ENCODE measurements around the gene TMEM86A. TPM values are rescaled to one million over a fixed set of nuclear protein-coding genes. Genes with fewer than 3 reads are reported as not detected.

TMEM86A gene
- total and polyA plus RNA-seq, 8 donors = 0.76 to 7.5 (median 2.2) TPM; not detected in 1

GRCh38 chr11:18706330-18707243 lies 8.0 kb downstream of the TMEM86A start:
- intact Hi-C loops (cut with DNase I; ENCODE audit: low total_unique reads) = no loop called here
- peaks cover 0 to 16% (median 11%) of the 10 kb centered on the region in 4 donors for H3K36me3 ChIP-seq
- 8 to 11% (median 10%) methylated on average over 33 to 34 of the region's 34 CpGs for WGBS, 5 donors
- TF ChIP-seq, protein P1, sequence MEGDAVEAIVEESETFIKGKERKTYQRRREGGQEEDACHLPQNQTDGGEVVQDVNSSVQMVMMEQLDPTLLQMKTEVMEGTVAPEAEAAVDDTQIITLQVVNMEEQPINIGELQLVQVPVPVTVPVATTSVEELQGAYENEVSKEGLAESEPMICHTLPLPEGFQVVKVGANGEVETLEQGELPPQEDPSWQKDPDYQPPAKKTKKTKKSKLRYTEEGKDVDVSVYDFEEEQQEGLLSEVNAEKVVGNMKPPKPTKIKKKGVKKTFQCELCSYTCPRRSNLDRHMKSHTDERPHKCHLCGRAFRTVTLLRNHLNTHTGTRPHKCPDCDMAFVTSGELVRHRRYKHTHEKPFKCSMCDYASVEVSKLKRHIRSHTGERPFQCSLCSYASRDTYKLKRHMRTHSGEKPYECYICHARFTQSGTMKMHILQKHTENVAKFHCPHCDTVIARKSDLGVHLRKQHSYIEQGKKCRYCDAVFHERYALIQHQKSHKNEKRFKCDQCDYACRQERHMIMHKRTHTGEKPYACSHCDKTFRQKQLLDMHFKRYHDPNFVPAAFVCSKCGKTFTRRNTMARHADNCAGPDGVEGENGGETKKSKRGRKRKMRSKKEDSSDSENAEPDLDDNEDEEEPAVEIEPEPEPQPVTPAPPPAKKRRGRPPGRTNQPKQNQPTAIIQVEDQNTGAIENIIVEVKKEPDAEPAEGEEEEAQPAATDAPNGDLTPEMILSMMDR (IDR thresholded peaks at IDR 0.05) = no peak
- TF ChIP-seq POLR2A (IDR thresholded peaks at IDR 0.05) (no peak), POLR2AphosphoS5 (IDR thresholded peaks at IDR 0.05) (peak in 2 of 3 donors; percentile 25 to 62), EP300 (IDR thresholded peaks at IDR 0.05) (no peak)
- peak overlapping the region; percentile 59 to 87 (median 81) for H3K27ac ChIP-seq
- H3K4me1 ChIP-seq = peaks cover 14 to 27% (median 24%) of the 10 kb centered on the region in 4 donors
- peak overlapping the region; percentile 54 to 60 (median 58) for H3K4me3 ChIP-seq
- H3K9me3 ChIP-seq = no peaks in the 10 kb centered on the region
- DNase-seq = peak; percentile 61 to 95
- peaks cover 0 to 12% (median 0%) of the 10 kb centered on the region in 3 donors for H3K27me3 ChIP-seq

GRCh38 chr11:18707811-18708340 lies 9.3 kb downstream of the TMEM86A start:
- 88 to 95% (median 93%) methylated on average over 12 of the region's 12 CpGs for WGBS, 5 donors
- H3K27ac ChIP-seq = no peak overlapping the region
- no peak overlapping the region for H3K4me3 ChIP-seq
- peaks cover 0 to 3% (median under 1%) of the 10 kb centered on the region in 4 donors for H3K36me3 ChIP-seq
- TF ChIP-seq POLR2A (IDR thresholded peaks at IDR 0.05) = no peak
- TF ChIP-seq POLR2AphosphoS5 (IDR thresholded peaks at IDR 0.05) = no peak
- no peak for TF ChIP-seq EP300 (IDR thresholded peaks at IDR 0.05)
- TF ChIP-seq, protein P1 (IDR thresholded peaks at IDR 0.05) = no peak
- H3K27me3 ChIP-seq = peaks cover 0 to 12% (median 0%) of the 10 kb centered on the region in 3 donors
- H3K9me3 ChIP-seq = no peaks in the 10 kb centered on the region
- intact Hi-C loops (cut with DNase I; ENCODE audit: low total_unique reads) = no loop called here
- H3K4me1 ChIP-seq = peaks cover 14 to 27% (median 24%) of the 10 kb centered on the region in 4 donors
- no peak for DNase-seq

- WGBS, 5 donors = 89 to 97% (median 94%) methylated on average over 4 of the region's 4 CpGs
- intact Hi-C loops (cut with DNase I; ENCODE audit: low total_unique reads) = no loop called here
- TF ChIP-seq POLR2A (IDR thresholded peaks at IDR 0.05) = no peak
These were observed 10.8 kb downstream of the TMEM86A start for GRCh38 chr11:18709414-18709813.

GRCh38 chr11:18710545-18710944 lies 12.0 kb downstream of the TMEM86A start:
- intact Hi-C loops (cut with DNase I; ENCODE audit: low total_unique reads) = loop anchor here (10.0 kb wide), 1 partner anchor 66 kb away; no protein-coding TSS in a partner anchor
- TF ChIP-seq POLR2A (IDR thresholded peaks at IDR 0.05) (no peak), POLR2AphosphoS5 (IDR thresholded peaks at IDR 0.05) (no peak), EP300 (IDR thresholded peaks at IDR 0.05) (no peak)
- TF ChIP-seq, protein P1 (IDR thresholded peaks at IDR 0.05) = no peak
- Histone ChIP-seq H3K36me3 (no peaks in the 10 kb centered on the region), H3K27me3 (peaks cover 0 to 11% (median 0%) of the 10 kb centered on the region in 3 donors), H3K27ac (no peak overlapping the region), H3K9me3 (no peaks in the 10 kb centered on the region), H3K4me1 (peaks cover 9 to 15% (median 14%) of the 10 kb centered on the region in 4 donors), H3K4me3 (no peak overlapping the region)
- 68 to 83% (median 78%) methylated on average over 5 of the region's 5 CpGs for WGBS, 5 donors
- DNase-seq = no peak

More at GRCh38 chr11:18709414-18709813, 10.8 kb downstream of the TMEM86A start:
- Histone ChIP-seq H3K27ac (no peak overlapping the region), H3K36me3 (no peaks in the 10 kb centered on the region), H3K4me3 (no peak overlapping the region), H3K9me3 (no peaks in the 10 kb centered on the region), H3K4me1 (peaks cover 14 to 26% (median 24%) of the 10 kb centered on the region in 4 donors), H3K27me3 (peaks cover 0 to 12% (median 0%) of the 10 kb centered on the region in 3 donors)
- no peak for DNase-seq
